NCI-H1436 treated with DMSO at 0.1 percent for 48 hours (cell line): ENCODE results near the gene STT3B.
"Not testable (repeated sequence)": the region's sequence is repeated elsewhere in the genome, so short reads cannot be mapped to it uniquely, and the experiment has no call there.

Experiments used
- DNase-seq: peaks from one replicate; lab custom pipeline; 2025; lab: John Stamatoyannopoulos, UW

The STT3B gene

GRCh38 chr3:31605333-31605732, 72.6 kb downstream of the STT3B start:
- DNase-seq, result not testable (repeated sequence)

- DNase-seq, result no peak
These were observed 73.7 kb downstream of the STT3B start for GRCh38 chr3:31606453-31606852.

DNA sequence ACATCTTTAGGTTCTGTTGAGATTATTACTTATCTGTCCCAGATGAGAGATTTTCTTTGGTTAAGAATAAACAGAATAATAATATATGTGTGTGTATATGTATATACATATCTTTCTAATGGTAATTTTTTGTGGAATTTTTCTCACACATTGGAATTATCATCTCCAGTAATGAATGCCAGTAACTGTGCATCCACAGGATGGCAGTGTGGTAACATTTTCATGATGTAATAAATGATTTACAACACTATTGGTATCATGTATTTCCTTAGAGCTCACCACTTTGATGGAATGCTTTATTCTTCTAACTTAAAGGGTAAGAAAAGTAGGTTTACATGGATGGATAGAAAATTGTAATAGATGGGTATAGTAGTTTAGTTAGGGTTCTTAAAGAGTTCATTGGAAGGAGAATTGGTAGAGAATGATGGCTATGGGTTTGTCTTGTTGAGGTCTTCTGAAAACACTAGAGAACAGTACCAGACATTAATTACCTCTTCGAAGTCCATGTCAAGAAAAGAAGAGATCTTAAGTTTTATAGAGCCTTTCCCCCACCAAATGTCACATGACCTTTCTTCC, 78.1 kb downstream of the STT3B start:
- DNase-seq, result no peak

DNA sequence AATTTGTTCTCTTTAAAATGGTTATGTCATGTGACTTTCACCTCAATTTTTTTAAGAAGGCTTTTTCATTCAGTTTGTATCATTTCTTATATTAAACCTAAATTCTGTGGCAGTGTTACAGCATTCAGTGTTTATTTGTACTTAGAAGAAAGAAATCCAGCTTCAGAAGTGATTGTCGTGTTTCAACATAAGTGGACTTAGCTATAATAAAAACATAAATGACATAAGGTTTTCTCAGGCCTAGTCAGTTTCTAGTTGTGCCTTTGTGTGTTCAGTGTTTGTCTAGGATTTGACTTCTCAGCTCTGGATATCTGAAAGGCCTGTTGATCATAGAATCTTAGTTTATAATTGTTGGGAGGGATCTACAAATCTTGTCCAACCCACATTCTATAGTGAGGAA, 80.5 kb downstream of the STT3B start:
- no peak for DNase-seq

- no peak for DNase-seq
These were observed 80.9 kb downstream of the STT3B start for GRCh38 chr3:31613654-31614053.

DNA sequence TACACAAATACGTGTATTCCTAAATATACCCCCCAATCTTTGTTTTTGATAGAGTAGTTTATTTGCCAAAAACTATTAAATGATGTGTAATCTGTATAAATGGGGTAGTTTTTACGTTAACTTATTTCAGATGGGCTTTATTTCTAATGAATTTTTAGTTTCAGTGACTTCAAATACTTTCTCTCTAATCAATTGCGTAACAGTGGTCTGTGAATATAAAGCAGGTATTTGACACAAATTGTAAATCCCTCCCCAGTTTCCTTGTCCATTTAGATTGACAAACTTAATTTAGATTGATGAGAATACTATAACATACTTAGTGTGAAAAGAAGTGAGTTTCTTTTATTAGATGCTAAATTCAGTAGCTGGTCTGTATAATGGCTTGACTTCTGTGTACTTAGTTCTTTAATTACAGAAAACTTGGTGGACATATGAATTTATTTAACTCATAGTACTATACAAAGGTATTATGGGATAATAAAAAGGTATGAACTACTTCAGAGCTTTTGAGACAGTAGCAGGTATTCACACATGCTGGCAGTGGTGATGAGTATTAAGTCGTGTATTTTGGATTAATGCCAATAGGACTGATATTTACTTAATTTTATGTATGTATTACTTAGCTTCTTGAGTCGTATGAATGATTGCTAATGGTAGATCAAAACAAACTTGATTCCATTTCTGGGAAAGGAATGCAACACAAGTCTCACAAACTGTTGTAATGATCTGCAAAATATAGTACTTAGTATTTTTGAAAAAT, 81.6 kb downstream of the STT3B start:
- DNase-seq, result no peak

DNA sequence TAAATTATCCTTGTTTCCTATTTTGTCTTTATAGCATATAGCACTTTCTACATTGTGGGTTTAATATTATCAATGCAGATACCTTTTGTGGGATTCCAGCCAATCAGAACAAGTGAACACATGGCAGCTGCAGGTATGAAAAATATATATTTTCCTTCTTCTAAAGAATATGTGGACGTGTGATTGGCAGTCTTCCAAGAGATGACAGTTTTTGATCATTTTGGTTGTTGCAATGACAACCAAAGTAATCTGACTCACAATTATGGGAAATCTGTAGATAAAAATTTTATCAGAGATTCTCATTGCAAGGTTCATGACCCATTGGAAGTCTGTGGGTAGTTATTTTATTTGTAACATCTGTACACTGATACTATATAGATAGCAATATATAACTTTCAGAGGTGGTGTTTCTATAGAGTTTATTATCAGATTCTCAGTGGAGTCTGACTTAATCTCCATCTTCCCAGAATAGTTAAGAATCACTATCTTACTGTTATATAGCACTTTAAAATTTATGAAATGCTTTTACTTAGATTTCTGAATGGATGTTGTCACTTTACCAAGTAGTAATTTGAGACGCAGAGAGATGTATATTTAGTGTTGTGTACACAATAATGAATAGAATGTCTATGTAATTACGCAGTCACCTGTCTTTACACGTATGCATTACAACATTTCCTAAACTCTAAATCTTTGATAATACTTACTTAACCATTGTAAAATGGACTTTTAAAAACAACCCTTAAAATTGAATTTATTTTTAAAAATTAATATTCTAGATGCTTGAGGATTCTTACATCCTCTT, 82.5 kb downstream of the STT3B start:
- DNase-seq, result no peak

GRCh38 chr3:31616711-31617110, 84.0 kb downstream of the STT3B start:
- no peak for DNase-seq

DNA sequence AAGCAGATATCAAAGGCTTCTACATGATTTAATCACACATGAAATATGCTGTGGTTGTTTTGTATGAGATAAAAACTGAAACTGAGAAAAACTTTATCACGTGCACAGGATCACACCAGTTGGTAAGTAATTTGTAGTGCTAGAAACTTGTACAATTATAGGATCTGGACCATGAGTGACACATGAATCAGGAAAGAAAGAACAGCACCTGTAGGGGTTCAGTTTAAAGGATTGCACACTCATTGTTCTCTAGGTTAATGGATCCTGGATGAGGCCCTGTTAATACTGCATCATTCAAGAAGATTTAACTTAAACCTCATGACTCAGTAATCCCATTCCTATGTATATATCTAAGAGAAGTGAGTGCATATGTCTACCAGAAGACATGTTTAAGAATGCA, 87.9 kb downstream of the STT3B start:
- no peak for DNase-seq

- no peak for DNase-seq
These were observed 88.6 kb downstream of the STT3B start for GRCh38 chr3:31621314-31621713.

DNA sequence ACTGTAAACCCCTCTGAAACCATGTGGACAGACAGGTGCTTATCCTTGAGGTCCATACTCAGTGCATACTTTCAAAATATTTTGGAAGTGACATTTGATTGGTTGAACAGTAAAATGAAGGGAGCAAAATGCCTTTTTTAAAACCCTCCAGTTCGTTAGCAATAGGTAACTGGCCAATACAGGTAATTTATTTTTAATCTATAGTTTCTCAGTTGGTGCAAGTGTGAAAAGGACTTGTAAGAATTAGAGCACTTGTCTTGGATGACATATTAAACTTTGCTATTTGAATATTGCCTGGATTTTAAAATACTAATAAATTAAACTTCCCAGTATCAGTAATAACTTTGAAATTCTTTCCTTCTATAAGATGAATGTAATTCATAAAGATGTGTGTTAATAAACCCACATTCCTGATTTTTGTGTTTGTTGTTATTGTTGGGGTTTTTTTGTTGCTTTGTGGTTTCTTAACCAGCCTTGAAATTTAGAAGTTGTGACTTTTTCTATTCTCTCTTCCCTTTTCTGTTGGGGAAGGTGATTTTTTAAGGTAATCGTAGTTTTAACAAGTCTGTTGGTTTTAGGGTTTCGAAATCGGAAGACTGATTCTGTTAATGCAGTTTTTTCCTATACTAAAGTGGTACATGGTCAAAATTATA, 90.0 kb downstream of the STT3B start:
- DNase-seq, result no peak

DNA sequence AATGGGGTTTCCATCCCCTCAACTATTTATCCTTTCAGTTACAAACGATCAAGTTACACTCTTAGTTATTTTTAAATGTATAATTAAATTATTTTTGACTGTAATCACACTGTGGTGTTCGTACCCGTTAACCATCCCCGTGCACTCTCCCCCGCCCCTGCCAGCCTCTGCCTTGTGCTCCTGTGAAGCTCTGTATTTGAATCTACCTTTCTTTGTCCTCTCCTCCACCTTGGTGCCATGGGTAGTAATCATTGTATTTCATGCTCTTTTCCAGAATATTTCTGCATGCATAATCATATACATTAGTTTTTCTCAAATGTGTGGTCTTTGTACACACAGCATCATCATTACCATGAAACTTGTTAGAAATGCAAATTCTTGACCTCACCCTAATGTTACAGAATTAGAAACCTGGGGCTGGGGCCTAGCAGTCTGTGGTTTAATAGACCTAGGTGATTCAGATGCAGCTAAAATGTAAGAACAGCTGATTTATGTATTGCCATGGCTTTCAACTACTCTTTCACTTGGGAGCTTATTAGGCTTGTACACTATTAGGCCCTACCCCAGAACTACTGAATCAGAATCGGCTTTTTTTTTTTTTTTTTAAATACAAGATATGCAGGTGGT, 91.5 kb downstream of the STT3B start:
- no peak for DNase-seq

GRCh38 chr3:31625358-31625757, 92.6 kb downstream of the STT3B start:
- no peak for DNase-seq

DNA sequence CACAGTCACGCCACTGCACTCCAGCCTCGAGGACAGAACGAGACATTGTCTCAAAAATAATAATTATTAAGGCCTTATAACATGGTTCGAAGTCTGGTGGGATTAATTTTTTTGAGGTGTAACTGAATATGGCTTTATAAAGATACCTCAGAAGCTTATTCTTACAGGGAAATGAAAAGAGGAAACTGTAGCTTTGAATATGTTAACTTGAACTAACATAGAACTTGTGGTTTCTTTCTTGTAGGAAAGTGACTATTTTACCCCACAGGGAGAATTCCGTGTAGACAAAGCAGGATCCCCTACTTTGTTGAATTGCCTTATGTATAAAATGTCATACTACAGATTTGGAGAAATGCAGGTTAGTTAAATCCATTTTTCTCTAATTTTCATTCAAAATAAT, 96.3 kb downstream of the STT3B start:
- DNase-seq, result no peak

DNA sequence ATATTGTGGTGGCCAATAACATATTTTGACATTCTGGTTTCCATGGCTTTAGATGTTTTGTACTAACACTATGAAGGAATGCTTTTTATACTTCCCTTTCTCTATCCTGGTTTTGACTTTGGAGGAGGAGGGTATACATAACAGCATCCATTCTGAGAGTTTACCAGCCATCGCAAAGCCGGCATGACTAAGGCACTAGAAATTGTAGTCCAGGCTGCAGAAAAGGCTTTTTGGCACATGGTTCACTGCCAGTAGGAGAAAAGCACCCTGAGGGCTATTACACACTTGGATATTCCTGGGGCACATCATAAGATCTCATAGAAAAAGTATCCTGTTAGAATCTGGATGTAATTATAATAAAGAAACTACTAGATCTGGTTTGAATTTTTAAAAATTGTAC, 101.8 kb downstream of the STT3B start:
- no peak for DNase-seq

- DNase-seq, result no peak
These were observed 102.8 kb downstream of the STT3B start for GRCh38 chr3:31635545-31635944.

DNA sequence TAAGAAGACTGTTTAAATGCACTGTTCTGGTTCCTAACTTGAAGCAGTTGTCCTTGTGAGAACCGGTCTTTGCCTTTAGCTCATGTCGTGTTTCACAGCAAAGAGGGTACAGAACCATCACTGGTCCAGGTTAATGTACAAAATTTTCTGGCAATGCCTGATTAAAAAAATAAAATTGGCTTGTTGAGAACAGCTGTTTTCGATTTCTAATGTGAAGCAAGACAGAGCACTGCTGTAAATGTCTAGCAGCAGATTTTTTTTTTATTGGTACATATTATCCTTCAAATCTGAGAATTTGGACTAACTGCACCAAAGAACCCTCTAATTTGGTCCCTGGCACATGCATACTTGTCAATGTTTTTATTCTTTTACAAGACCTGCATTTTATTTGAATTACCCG, 103.3 kb downstream of the STT3B start:
- no peak for DNase-seq

GRCh38 chr3:31636694-31637442, 104.1 kb downstream of the STT3B start:
- no peak for DNase-seq

DNA sequence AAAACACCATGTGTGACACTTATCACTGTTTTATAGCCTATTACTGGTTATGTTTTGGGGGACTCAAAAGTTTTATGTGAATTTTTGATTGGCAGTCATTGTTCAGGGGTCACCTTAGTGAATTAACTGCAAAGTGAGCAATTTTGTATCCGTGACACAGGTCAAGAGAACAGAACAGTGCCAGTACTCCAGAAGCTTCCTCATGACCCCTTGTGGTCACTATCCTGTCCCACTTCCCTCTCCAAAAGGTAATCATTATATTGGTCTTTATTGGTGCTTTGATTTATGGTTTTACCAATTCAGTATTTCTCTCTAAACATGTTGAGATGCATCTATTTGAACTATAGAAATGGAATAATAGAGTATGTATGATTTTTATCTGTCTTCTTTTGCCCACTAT, 107.1 kb downstream of the STT3B start:
- no peak for DNase-seq

DNA sequence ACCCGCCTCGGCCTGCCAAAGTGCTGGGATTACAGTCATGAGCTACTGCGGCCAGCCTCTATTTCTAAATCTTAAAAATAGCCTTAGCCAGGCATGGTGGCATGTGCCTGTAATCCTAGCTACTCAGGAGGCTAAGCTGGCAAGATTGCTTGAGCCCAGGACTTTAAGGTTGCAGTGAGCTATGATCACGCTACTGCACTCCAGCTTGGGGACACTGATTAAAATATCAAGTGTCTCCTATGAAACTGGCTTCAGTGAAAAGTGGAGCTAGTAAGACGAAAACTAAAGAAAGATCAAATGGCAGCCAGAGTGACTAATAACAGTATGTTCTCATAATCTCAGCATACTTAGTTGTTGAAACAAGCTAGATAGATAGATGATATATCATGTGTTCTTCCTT, 112.5 kb downstream of the STT3B start:
- no peak for DNase-seq

DNA sequence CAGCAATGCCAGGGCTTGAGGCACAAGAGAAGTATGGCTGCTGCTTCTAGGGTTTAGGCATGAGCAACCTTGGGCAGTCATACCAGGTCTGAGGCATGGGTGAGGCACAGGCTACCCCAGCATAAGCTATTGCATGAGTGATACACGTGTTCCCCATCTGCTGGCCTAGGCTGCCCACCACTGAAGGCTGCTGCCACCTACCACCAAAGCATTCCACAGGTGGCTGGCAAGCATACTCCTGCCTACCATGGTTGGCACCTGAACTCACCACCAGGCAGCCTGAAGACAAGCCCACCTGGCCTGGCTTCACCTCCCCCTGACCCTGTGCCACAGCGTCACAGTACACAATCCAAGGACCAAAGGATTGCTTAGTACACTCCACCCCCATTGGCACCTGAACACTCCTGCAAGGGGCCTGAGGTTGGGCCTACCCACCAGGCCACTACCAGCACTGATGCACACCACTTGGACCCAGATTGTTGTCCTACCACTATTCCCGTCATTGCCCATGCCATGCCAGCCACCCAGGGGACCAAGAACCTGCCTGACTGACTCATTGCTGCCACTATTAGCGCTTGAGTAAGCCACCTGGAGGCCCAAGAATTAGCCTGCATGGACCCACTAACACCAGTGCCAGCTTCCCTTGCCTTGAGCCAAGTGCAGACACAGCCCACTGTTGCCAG, 115.7 kb downstream of the STT3B start:
- no peak for DNase-seq
